ENCODE measurements around the gene MSH3. TPM values are rescaled to one million over a fixed set of nuclear protein-coding genes. Genes with fewer than 3 reads are reported as not detected.

Gene MSH3
- polyA plus RNA-seq, 1 donor (not counting 4 experiments of a cell fraction or from before 2014, with no cell fraction given) = 11.1 TPM

GRCh38 chr5:80632700-80633099, 21.8 kb upstream of the MSH3 start:
- no peak overlapping the region for H3K27ac ChIP-seq (ENCODE audit: control insufficient read depth, insufficient read depth, low read length)
- no peak overlapping the region for H2AFZ ChIP-seq (ENCODE audit: control insufficient read depth, low read length)
- no peak overlapping the region for H3K9ac ChIP-seq (ENCODE audit: control insufficient read depth, extremely low read depth, insufficient read depth, low read length)

GRCh38 chr5:80634193-80634592, 20.3 kb upstream of the MSH3 start:
- Histone ChIP-seq H3K27me3 (ENCODE audit: control insufficient read depth, extremely low read depth, insufficient read depth, low read length) (no peaks in the 10 kb centered on the region), H3K4me2 (ENCODE audit: control insufficient read depth, extremely low read depth, insufficient read depth, low read depth, low read length) (no peak overlapping the region), H4K20me1 (ENCODE audit: control insufficient read depth, extremely low read depth, insufficient read depth, low read length) (no peaks in the 10 kb centered on the region), H3K9ac (ENCODE audit: control insufficient read depth, extremely low read depth, insufficient read depth, low read length) (no peak overlapping the region), H3K79me2 (ENCODE audit: control insufficient read depth, insufficient read depth, low read length) (no peaks in the 10 kb centered on the region), H3K4me1 (ENCODE audit: control insufficient read depth, extremely low read depth, insufficient read depth, low read length) (no peaks in the 10 kb centered on the region), H2AFZ (ENCODE audit: control insufficient read depth, low read length) (no peak overlapping the region), H3K4me3 (ENCODE audit: control insufficient read depth in 2 of 3, extremely low read depth in 1 of 3, insufficient read depth in 2 of 3, low read depth in 1 of 3, low read length in 3 of 3) (no peak overlapping the region), H3K9me3 (ENCODE audit: control insufficient read depth, low read depth, low read length) (no peaks in the 10 kb centered on the region), H3K9me1 (ENCODE audit: control insufficient read depth, extremely low read depth, insufficient read depth, low read length) (no peaks in the 10 kb centered on the region), H3K36me3 (ENCODE audit: control insufficient read depth in 2 of 2, extremely low read depth in 1 of 2, insufficient read depth in 2 of 2, low read length in 2 of 2) (peaks cover 0 to 10% of the 10 kb centered on the region in 2 experiments), H3K27ac (ENCODE audit: control insufficient read depth, insufficient read depth, low read length) (no peak overlapping the region)
- dilution Hi-C loops (cut with MboI; ENCODE audit: extremely low pct_ligation_motif_present, low sequenced_read_pairs) = no loop called here
- DNase-seq (ENCODE audit: low read depth, low spot score) (no peak), FAIRE-seq (no peak)
- TF ChIP-seq EZH2 (IDR thresholded peaks at IDR 0.05; ENCODE audit: low read length) = no peak
- TF ChIP-seq CTCF (optimal IDR thresholded peaks at IDR 0.05 in 1 of 3, IDR thresholded peaks at IDR 0.05 in 1 of 3, conservative IDR thresholded peaks at IDR 0.05 in 1 of 3; ENCODE audit: extremely low read depth in 1 of 3, insufficient read depth in 2 of 3, low read length in 3 of 3) = no peak

More at GRCh38 chr5:80632700-80633099, 21.8 kb upstream of the MSH3 start:
- Histone ChIP-seq H3K27me3 (ENCODE audit: control insufficient read depth, extremely low read depth, insufficient read depth, low read length) (no peaks in the 10 kb centered on the region), H3K9me1 (ENCODE audit: control insufficient read depth, extremely low read depth, insufficient read depth, low read length) (no peaks in the 10 kb centered on the region), H3K9me3 (ENCODE audit: control insufficient read depth, low read depth, low read length) (no peaks in the 10 kb centered on the region), H3K4me2 (ENCODE audit: control insufficient read depth, extremely low read depth, insufficient read depth, low read depth, low read length) (no peak overlapping the region), H3K79me2 (ENCODE audit: control insufficient read depth, insufficient read depth, low read length) (no peaks in the 10 kb centered on the region), H4K20me1 (ENCODE audit: control insufficient read depth, extremely low read depth, insufficient read depth, low read length) (no peaks in the 10 kb centered on the region), H3K36me3 (ENCODE audit: control insufficient read depth in 2 of 2, extremely low read depth in 1 of 2, insufficient read depth in 2 of 2, low read length in 2 of 2) (peaks cover 0 to 10% of the 10 kb centered on the region in 2 experiments), H3K4me1 (ENCODE audit: control insufficient read depth, extremely low read depth, insufficient read depth, low read length) (no peaks in the 10 kb centered on the region), H3K4me3 (ENCODE audit: control insufficient read depth in 2 of 3, extremely low read depth in 1 of 3, insufficient read depth in 2 of 3, low read depth in 1 of 3, low read length in 3 of 3) (no peak overlapping the region)
- FAIRE-seq = no peak
- TF ChIP-seq EZH2 (IDR thresholded peaks at IDR 0.05; ENCODE audit: low read length) (no peak), CTCF (optimal IDR thresholded peaks at IDR 0.05 in 1 of 3, IDR thresholded peaks at IDR 0.05 in 1 of 3, conservative IDR thresholded peaks at IDR 0.05 in 1 of 3; ENCODE audit: extremely low read depth in 1 of 3, insufficient read depth in 2 of 3, low read length in 3 of 3) (no peak)
- no peak for DNase-seq (ENCODE audit: low read depth, low spot score)
- dilution Hi-C loops (cut with MboI; ENCODE audit: extremely low pct_ligation_motif_present, low sequenced_read_pairs) = no loop called here

Data from keratinocyte (primary cell).